K562 (cell line): ENCODE results near the gene DNAAF3. TPM values are rescaled to one million over a fixed set of nuclear protein-coding genes. Genes with fewer than 3 reads are reported as not detected.

Source experiments
- ATAC-seq: fragments of 200-7000 bp; cut with Tn5 transposase; 3 replicates; pipeline ENCODE4 v1.9.1; 2020; ENCODE audit warnings: moderate library complexity
- BruUV-seq: library from RNA; stranded (reverse); fragments of 400-500 nt; replicated peaks from 2 replicates; lab custom pipeline; 2021; lab: Mats Ljungman, UMichigan
- CTCF ChIA-PET: fragments of 300-600 bp; formaldehyde crosslinking; extraction: SDS; loops from one replicate; lab custom pipeline; 2021; ENCODE audit warnings: low intra/inter-chr PET ratio; lab: Yijun Ruan, JAX
- POLR2A ChIA-PET: fragments of 300-600, 350-650 bp; sonication (Branson Sonifier 250); formaldehyde crosslinking; extraction: SDS; loops from one replicate; lab custom pipeline; 2021; ENCODE audit warnings: antibody characterized with exemption, inconsistent platforms; lab: Yijun Ruan, JAX
- DNase-seq, 4 experiments: peaks; one replicate each; pipeline versions ENCODE4 v3.0.0 to v3.0.0-alpha.2; 2011 to 2018; ENCODE audit warnings: low spot score in 3 of 4, mixed read lengths in 3 of 4; ENCODE audit errors: extremely low read depth in 1 of 4
- FAIRE-seq: peaks from 2 replicates; lab custom pipeline; 2011; peaks lifted over from hg19 to GRCh38; lab: Jason Lieb, UNC
- H2AFZ ChIP-seq: 2 replicates; pipeline ENCODE4 v1.6.0; 2011; ENCODE audit warnings: low read depth, low read length, control low read depth, inconsistent platforms
- H3K27ac ChIP-seq: fragments of 200-600 bp; 3 replicates; pipeline ENCODE4 v1.8.0; 2011; ENCODE audit warnings: low read depth, mild to moderate bottlenecking, control low read depth, inconsistent platforms, low read length, moderate library complexity, mixed read lengths; ENCODE audit errors: extremely low read depth
- H3K27me3 ChIP-seq, 2 experiments: fragments of 300-600 bp in 1 of 2; 2 replicates in 1 of 2; 3 replicates in 1 of 2; pipeline versions ENCODE4 v1.6.0 to v1.8.0; 2011; ENCODE audit warnings: inconsistent platforms in 2 of 2, low read length in 2 of 2, mild to moderate bottlenecking in 1 of 2, mixed read lengths in 1 of 2, moderate library complexity in 1 of 2; ENCODE audit not compliant: control insufficient read depth in 2 of 2, insufficient read depth in 2 of 2
- H3K36me3 ChIP-seq: fragments of 300-600 bp; 3 replicates; pipeline ENCODE4 v1.8.0; 2011; ENCODE audit warnings: mild to moderate bottlenecking, low read length, inconsistent platforms; ENCODE audit not compliant: control insufficient read depth, insufficient read depth
- H3K4me1 ChIP-seq, 2 experiments: fragments of 200-600 bp in 1 of 2; replicated peaks in 1 of 2; 2 replicates in 1 of 2; 3 replicates in 1 of 2; pipeline versions ENCODE4 v1.5.1 to v1.8.0; 2011; ENCODE audit warnings: inconsistent platforms in 2 of 2, low read length in 2 of 2, mild to moderate bottlenecking in 1 of 2, mixed read lengths in 1 of 2, moderate library complexity in 1 of 2; ENCODE audit not compliant: control insufficient read depth in 2 of 2, insufficient read depth in 2 of 2
- H3K4me2 ChIP-seq: 2 replicates; pipeline ENCODE4 v1.6.1; 2011; ENCODE audit warnings: low read length, control low read depth, inconsistent platforms, mixed read lengths; ENCODE audit not compliant: insufficient read depth
- H3K4me3 ChIP-seq: fragments of 200-600 bp; sonication (generic), shearing (Covaris generic); 2 replicates; pipeline ENCODE4 v1.5.1; 2016; ENCODE audit warnings: control low read depth, inconsistent platforms
- H3K79me2 ChIP-seq: fragments of 200-600 bp; 3 replicates; pipeline ENCODE4 v1.8.0; 2011; ENCODE audit warnings: low read length, inconsistent platforms; ENCODE audit not compliant: control insufficient read depth, insufficient read depth
- H3K9ac ChIP-seq, 2 experiments: 2 replicates each; pipeline versions ENCODE4 v1.6.0 to v1.6.1; 2011; ENCODE audit warnings: low read depth in 2 of 2, low read length in 2 of 2, control low read depth in 1 of 2, inconsistent platforms in 1 of 2, mild to moderate bottlenecking in 1 of 2, mixed read lengths in 1 of 2; ENCODE audit not compliant: insufficient read depth in 1 of 2
- H3K9me1 ChIP-seq: one replicate; pipeline ENCODE4 v1.6.0; 2011; ENCODE audit warnings: inconsistent platforms, mild to moderate bottlenecking, low read length, moderate library complexity; ENCODE audit not compliant: control insufficient read depth, insufficient read depth
- H3K9me3 ChIP-seq: replicated peaks from 2 replicates; pipeline ENCODE4 v1.5.1; 2011; ENCODE audit warnings: low read depth, low read length, inconsistent platforms; ENCODE audit not compliant: control insufficient read depth, insufficient read depth
- H4K20me1 ChIP-seq: replicated peaks from 2 replicates; pipeline ENCODE4 v1.6.1; 2011; ENCODE audit warnings: low read length, inconsistent platforms, mixed read lengths; ENCODE audit not compliant: control insufficient read depth, insufficient read depth
- KLF6 ChIP-seq: fragments of 250-450 bp; sonication (Bioruptor Pico); IDR thresholded peaks from 2 replicates; pipeline ENCODE4 v1.4.0; 2020; ENCODE audit warnings: mild to moderate bottlenecking, moderate library complexity, borderline replicate concordance
- ZBTB9 ChIP-seq: fragments of 450-650 bp; formaldehyde crosslinking; IDR thresholded peaks from 2 replicates; pipeline ENCODE4 v1.4.0; 2020; ENCODE audit warnings: mild to moderate bottlenecking, moderate library complexity
- WGBS: fragments of 100-300 bp; shearing (Covaris generic); methylation state at CpG from one replicate; pipeline ENCODE4 v1.1.6; 2016; ENCODE audit warnings: low coverage, mixed read lengths; ENCODE audit not compliant: insufficient coverage; ENCODE audit errors: missing lambda C conversion rate; 5-methylcytosine and 5-hydroxymethylcytosine counted together
- in situ Hi-C: fragments of 300-500 bp; cut with MboI; formaldehyde crosslinking; loops from 4 replicates; pipeline ENCODE4 v1.15.0; 2018; ENCODE audit warnings: inconsistent platforms, mixed read lengths
- intact Hi-C: fragments of 100-400 bp; cut with micrococcal nuclease; formaldehyde crosslinking; loops from 2 replicates; pipeline ENCODE4 v1.14.2; 2022
- polyA plus RNA-seq, 8 experiments: library from polyadenylated mRNA; depleted of rRNA in 4 of 8; stranded (reverse) in 5 of 8; unstranded in 3 of 8; fragments of >200 nt; fragmentation: Nextera tagmentation in 2 of 8; fragmentation: Illumina TruSeq in 1 of 8; extraction: Ambion mirVana in 2 of 8; extraction: Trizol in 1 of 8; gene quantifications; 2 replicates each; pipeline versions ENCODE4 v1.2.1 to v1.2.3, GENCODE V29; 2011 to 2014; ENCODE audit warnings: inconsistent platforms in 1 of 8, missing spikeins in 1 of 8
- total RNA-seq, 7 experiments: library from RNA; depleted of rRNA in 6 of 7; stranded (reverse); fragments of >200 nt in 6 of 7; fragmentation: Illumina TruSeq in 2 of 7; extraction: Trizol in 2 of 7; gene quantifications; 2 replicates each; pipeline versions ENCODE4 v1.2.1 to v1.2.3, GENCODE V29; 2011 to 2021; ENCODE audit warnings: low replicate concordance in 1 of 7

DNAAF3 gene
- total and polyA plus RNA-seq, 9 of the 15 experiments (the other 6 are each of a cell fraction or from before 2014, with no cell fraction given) = 21.6 to 61.5 (median 43.0) TPM

DNA sequence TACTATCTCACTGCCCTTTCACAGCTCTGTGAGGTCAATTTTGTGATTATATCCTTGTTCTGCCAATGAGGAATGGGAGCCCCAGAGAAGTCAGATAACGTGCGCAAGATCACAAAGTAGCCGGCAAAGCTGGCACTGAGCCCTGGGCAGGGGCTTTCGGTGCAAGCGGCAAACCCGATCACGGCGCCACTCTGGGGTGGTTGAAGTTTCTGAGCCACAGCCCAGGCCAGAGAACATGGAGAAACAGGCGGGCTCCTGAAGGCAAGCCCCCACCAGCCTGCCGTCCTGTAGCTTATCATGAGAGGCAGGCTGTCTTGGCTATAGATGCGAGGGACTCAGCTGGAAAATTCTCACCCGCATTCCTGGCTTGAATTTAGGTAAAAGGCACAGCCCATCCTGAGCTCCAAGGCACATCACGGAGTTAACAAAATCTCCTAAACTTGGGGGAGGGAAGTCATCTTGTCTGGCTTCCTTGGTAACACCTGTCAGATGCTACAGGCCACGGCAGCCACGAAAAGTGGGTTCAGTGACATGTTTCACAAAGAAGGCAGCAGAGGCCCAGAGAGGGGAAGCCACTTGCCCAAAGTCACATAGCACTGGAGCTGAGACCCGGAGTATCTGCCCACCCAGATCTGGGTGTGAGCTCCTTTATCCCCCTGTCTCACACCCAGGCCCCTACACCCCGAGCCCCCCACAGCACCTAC is 29.9 kb downstream of the DNAAF3 start:
- in situ Hi-C loops (loop anchor here (25.0 kb wide), 1 partner anchor 501 kb away; the partner anchor contains the start of genes CCDC106, ZNF580 and ZNF581), intact Hi-C loops (no loop called here)
- Histone ChIP-seq H3K4me3 (no peak overlapping the region), H3K79me2 (no peaks in the 10 kb centered on the region), H3K27ac (no peak overlapping the region), H3K4me1 (peaks cover 0 to 24% of the 10 kb centered on the region in 2 experiments; a peak in 2 of 5 replicates), H3K27me3 (no peaks in the 10 kb centered on the region), H3K9me1 (no peaks in the 10 kb centered on the region), H3K9ac (peak overlapping the region in 1 of 2 experiments; percentile 60; a peak in 1 of 4 replicates), H3K9me3 (no peaks in the 10 kb centered on the region), H2AFZ (no peak overlapping the region), H3K4me2 (no peak overlapping the region), H4K20me1 (no peaks in the 10 kb centered on the region), H3K36me3 (peaks cover 61% of the 10 kb centered on the region)
- DNase-seq (no peak), FAIRE-seq (no peak), ATAC-seq (no peak)
- CTCF ChIA-PET = interaction anchor here (0.5 kb wide), 1 partner anchor 165 kb away, joined by 3 read pairs; no protein-coding TSS in a partner anchor
- 88% methylated on average over 16 of the region's 17 CpGs for WGBS
- no TSS peak for BruUV-seq
- TF ChIP-seq KLF6 (CRISPR knock-in tag) = no peak
- peak; percentile 80; the same call in 1 of the 2 replicates for TF ChIP-seq ZBTB9 (CRISPR knock-in tag)
- POLR2A ChIA-PET = interaction anchor here (1.0 to 1.6 kb wide), 2 partner anchors 10 to 23 kb away, joined by 3 to 4 read pairs; no protein-coding TSS in a partner anchor
